GM19455 (cell line): ENCODE data around the gene MFAP5.
"Not testable (repeated sequence)": the region's sequence is repeated elsewhere in the genome, so short reads cannot be mapped to it uniquely, and the experiment has no call there.

ENCODE experiments used
- ATAC-seq: cut with Tn5 transposase; IDR thresholded peaks from one replicate; pipeline ENCODE4 v1.9.1; 2021; ENCODE audit not compliant: unreplicated experiment

MFAP5 gene

DNA sequence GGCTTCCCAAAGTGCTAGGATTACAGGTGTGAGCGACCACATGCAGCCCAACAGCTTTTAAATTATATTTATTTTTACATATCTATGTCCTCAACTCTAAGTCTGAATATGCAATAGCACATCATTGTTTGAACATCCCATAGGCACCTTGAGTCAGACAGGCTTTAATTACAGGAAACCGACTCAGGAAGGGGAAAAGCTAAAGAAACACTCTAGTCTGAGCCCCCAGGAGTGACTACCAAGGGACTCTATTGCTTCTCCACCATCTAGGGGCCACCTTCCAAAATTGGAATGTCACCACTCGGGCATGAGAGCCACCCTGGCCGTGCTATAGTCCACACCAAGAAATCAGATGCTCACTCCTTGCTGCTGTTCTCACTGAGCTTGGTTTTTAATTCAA lies 14.0 kb upstream of the MFAP5 start:
- ATAC-seq: no peak

DNA sequence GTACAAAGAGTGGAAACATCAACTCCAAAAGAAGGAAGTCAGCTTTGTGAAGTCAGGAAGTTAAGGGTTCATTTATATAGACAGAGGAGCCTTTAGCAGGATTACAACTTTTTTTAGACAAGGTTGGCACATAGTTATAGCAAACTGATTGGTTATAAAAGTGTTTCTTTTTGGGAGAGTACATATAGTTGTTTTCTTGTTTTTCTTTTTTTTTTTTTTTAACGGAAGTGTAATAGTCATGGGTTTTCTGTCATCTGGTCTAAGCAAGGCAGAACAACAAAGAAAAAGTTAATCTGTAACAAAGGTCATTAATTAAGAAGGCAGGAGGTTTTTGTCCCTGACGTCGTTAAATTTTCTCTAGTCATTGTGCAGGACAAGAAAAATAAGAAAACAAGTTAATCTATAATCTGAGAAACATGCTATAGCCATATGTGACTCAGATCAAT lies 13.0 kb upstream of the MFAP5 start:
- no peak for ATAC-seq

DNA sequence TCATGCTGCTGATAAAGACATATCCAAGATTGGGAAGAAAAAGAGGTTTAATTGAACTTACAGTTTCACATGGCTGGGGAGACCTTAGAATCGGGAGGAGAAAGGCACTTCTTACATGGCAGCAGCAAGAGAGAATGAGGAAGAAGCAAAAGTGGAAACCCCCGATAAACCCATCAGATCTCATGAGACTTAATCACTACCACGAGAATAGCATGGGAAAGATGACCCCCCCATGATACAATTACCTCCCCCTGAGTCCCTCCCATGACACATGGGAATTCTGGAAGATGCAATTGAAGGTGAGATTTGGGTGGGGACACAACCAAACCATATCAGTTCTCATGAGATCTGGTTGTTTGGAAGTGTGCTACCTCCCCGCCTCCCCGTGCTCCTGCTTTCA lies 9.8 kb upstream of the MFAP5 start:
- no peak for ATAC-seq

DNA sequence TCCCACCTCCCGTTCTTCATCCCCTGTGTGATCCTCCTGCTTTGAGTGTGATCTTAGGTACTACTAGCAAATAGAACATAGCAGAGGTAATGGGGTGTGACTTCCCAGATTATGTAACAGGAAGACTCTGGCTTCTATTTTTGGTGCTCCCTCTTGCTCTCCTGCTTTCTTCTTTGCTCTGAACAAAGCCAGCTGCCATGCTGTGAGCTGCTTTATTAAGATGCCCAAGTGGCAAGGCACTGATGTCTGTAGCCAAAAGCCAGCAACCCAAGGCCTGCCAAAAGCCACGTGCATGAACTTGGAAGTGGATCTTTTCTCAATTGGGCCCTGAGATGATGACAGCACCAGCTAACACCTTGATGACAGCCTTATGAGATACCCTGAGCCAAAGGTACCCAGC lies 5.8 kb upstream of the MFAP5 start:
- ATAC-seq: no peak

DNA sequence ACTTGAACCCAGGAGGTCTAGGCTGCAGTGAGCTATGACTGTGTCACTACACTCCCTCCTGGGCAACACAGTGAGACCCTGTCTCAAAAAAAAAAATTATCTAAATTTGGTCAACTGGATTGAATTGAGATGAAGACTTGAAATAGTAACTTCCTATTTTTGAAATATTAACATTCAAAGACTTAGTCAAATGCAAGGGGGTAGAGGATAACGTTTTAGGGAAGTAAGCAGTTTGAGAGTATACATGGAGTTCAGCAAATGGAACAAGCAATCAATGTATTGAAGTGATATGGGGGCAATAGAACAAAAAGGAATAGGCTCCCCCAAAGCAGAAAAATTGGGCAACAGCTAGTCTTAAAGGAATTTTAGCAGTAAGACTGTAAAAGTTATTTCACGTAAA lies 4.6 kb upstream of the MFAP5 start:
- ATAC-seq: no peak

DNA sequence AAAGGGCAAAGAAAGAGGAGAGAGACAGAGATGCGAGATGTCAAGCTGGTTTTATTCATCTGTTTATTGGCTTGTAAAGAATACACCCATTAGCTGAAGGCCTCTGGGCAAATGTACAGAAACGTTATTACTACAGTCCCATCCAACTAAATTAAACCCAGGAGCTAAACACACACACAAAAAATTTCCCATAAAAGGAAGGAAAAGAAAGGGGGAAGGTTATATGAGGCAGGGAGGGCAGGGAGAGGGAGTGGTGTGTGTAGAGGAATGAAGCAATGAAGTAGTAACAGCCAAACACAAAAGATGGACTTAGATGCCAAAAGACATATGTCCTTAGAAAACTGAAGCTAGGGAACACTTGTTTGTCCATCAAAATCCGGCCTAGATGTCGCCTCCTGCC lies 3.1 kb upstream of the MFAP5 start:
- no peak for ATAC-seq

DNA sequence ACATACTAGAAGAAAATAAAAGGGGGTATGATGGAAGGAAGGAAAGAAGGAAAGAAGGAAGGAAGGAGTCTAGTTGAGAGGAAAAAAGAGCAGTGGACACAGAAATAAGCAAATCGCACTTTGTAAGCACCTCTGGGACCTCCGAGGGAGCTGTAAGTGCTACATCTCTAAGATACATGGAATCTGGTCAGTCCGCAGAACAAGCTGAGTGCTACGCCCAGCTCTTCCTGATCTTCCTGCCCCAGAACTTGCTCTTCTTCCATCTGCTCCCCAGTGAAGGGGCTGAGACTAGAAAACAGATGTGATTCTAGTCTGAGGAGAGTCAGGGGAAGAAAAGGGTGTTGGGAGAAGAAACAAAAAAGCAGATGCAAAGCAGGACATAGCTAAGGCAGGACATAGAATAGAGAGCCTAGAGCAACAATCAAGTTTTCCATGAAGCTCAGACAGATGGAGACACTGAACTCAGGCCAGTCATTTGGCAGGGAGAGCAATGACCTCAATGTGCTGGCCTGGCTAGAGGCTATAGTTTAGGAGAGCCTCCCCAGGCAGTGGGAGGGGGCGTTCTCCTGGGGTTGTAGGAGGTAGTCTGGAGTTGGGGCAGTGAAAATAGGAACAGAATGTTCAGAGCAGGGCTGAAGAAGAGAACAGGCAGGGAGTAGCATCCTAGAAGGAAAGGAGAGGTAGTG lies 1.7 kb upstream of the MFAP5 start:
- no peak for ATAC-seq

DNA sequence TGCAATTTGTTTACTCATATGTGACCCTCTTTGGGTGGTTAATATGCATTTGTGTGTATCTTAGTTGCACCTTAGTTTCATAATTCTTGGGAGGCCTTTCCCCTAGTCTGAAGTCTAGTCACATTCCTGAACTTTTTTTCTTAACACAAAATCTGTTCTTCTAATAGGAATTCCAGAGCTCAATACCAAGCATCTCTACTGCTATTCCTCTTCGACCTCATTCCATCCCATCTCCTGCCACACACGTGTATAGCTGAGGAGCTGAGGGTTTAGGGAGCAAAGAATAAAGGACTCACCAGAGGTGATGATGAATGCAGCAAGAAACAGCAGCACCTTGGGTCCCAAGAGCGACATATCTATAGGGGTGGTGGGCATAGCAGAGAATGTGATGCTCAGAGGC lies 875 bp downstream of the MFAP5 start:
- ATAC-seq: no peak

DNA sequence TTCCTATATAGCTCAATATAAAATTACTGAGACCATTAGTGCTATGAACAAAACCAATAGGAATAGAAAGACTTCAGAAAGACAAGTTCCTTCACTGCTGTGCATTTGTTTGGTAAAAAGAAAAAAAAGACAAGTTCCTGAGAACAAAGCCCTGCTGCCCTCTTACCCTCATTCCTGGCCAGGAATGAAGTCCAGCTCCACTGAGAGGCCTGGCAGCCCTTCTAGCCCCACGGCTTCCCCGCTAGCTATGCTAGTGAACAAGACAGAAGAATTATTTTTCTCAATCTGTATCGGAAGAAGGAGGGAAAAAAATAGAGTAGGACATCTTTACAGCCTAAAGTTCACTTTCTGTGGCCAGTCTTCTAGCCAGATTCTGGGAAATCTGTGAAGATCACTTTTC lies 1.6 kb downstream of the MFAP5 start:
- no peak for ATAC-seq

DNA sequence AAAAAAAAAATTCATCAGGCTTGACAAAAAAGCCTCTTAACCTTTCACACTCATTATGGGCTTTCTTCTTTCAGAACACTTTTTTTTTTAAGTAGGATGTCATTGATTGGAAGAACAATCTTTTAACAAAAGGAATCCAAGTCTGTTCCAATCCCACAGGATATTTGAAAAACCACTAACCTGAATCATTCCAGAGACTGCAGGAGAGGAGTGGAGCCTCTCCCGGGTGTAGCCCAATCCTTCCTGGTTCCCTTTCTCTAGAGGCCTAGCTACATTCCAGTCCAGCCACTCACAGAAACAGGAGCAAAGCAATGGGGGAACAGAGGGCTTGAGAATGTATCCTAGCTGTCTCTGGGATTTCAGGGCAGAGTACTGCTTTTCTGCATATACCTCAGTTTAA lies 4.3 kb downstream of the MFAP5 start:
- ATAC-seq: no peak

DNA sequence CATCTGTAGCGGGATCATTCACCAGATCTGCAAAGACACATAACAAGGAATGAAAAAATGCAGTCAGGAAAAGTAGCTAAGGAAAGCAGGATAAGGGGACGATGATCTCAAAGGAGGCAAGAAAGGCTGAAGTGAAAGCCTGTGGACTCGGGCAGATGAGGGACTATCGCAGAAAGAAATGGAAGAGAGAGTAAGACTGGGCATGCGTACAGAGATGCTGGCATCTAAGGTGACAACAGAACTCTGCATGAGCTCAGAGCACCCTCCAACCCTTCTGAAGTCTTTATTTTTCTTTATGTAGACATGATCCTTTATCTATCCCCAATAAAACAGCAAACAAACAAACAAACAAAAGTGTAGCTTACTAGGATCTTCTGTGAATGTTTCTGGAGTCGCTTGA lies 7.2 kb downstream of the MFAP5 start:
- ATAC-seq: no peak

DNA sequence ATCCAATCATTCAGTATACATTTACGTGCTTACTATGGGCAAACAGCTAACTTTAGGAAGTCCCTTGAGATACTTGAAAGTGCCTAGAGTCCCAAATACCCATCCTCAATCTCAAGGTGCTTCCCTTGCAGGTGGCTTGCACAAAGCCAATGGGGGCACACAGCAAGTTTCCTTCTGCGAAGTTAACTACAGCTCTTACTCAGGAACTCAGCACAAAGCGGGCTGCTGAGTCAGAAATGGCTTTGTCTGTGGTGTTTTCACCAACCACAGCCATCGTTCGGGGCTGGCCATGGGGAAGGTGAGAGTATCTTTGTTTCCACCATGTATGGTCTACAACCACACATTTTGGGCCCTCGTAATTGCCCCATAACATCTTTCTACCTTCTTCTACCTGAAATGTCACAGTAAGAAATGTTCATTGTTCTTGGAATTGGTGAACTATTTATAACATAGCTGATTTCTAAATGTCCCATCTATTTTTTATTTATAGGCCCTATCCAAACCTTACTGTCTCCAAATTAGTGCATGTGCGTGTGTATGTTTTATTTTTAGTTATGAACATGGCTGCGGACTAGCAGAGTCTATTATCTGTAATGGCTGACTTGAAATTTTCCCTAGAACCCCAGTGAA lies 13.9 kb downstream of the MFAP5 start:
- ATAC-seq: peak; percentile 82

DNA sequence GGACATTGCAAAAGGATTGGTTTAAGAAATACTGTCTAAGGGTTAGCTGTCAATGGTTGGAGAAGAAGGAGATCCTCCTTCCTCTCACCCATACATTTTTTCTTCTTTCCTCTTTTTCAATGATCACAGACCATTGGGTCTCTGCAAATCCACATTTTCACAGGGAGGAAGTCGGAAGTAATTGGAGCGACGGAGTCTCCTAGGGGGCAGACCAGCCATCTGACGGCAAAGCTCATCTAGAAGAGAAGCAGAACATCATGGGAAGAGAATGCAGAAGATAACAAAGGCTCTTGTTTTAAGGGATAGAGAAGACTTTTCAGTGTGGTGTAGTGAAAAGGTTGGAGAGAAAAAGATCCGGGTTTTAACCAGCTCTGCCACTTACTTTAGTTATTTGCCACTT lies 14.7 kb downstream of the MFAP5 start:
- no peak for ATAC-seq

DNA sequence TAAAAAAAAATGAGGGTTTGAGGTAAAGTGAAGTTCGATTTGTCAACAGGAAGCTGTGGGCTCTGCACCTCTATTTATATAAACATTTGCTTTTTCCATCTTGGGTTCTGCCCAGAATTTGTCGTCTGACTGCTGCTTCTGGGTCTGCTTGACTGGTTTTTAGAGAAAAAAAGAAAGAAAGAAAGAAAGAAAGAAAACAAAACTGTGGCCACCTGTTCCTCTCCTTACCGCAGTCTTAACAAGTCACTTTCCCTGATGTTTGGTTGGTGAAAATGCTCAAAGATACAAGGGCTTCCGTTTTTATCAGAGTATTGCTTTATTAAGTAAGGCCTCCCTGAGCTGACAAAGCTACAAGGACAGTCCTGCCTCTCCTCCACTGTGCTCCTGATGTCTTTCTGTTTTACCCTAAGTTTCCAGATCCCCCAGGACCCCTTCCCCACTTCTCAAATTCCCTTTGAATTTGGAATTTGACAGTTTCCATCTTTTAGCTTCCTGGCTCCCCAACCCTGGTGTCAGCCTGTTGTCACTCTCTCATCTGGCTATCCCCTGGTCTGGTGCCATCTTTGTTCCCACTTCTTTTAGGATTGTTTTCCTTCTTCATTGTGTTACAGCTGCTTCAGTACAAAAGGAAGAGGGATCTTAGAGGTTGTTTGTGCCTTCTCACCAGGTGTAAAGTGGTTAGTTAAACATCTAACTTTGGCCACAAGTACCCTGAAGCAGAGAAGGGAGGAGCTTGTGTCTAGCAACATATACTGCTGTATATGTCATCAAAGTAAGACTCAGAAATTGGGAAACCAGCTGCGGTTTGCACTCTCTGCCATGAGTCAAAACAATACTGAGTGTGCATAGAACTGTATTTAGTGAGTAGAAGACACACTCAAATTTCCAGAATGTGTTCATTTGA lies 18.0 kb downstream of the MFAP5 start:
- peak; percentile 54 for ATAC-seq

DNA sequence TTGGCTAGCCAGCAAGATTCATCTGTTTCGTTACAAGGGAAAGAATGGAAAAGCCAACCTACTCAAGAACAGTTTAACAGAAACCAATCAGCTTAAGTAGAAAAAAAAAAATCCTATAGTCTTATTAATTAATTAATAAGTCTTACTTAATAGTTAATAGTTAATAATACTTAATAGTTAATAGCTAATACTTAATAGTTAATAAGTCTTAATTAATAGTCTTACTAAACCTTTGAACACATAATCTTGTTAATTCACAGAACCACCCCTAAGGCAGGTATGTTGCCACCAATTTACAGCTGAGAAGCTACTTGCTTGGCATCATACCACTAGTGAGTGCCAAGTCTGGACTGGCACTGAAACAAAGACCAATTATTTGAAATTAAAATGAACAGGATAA lies 19.9 kb downstream of the MFAP5 start:
- no peak for ATAC-seq

DNA sequence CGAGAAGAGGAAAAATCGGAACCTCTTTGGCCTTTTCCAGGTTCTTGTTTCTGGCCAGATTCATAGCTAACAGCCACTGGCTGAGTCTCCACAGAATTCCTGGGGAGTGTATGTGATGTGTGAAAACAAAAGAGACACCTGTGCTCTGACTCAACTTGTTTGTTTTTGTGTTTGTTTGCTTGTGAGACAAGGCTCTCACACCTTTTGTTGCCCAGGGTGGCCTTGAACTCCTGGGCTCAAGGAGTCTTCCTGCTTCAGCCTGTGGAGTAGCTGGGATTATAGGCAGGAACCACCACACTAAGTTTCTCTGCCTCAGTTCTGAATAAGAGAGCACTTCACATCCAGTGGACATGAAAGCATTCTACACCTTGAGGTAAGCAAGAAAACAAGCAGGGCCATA lies 22.7 kb downstream of the MFAP5 start:
- ATAC-seq: no peak

DNA sequence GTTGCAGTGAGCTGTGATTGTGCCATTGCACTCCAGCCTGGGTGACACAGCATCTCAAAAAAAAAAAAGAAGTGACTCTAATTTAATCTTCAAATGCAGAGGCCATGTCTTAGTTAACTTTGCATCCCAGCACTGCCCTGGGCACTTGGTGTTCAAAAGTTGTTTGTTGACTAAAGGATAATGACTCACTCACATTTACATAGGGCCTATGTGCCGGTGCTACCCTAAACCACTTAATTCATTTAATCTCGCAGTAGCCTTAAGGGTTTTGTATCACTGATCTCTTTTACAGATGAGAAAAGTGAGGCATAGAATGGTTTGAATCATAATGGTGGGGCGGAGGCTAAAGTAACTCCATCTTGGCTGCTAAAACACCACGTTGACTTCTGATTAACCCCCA lies 23.7 kb downstream of the MFAP5 start:
- no peak for ATAC-seq

DNA sequence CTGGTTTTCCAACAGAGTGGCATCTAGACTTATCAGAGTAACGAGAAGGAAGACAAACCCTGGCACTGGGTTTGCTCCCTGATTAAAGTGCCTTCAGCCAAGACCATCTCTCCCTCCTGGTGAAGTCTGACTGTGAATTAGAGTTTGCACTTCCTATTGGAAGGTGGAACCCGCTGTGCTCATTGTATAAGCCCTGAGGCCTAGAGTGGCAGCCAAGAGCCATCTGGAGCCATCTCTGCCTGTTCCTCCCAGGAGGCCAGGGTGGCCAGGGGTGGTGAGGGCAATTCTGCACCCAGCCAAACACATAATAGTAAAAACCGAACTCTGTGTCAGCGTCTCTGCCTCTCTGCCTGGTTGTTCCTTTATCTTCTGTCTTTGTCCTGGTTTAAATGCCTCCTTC lies 25.0 kb downstream of the MFAP5 start:
- no peak for ATAC-seq

DNA sequence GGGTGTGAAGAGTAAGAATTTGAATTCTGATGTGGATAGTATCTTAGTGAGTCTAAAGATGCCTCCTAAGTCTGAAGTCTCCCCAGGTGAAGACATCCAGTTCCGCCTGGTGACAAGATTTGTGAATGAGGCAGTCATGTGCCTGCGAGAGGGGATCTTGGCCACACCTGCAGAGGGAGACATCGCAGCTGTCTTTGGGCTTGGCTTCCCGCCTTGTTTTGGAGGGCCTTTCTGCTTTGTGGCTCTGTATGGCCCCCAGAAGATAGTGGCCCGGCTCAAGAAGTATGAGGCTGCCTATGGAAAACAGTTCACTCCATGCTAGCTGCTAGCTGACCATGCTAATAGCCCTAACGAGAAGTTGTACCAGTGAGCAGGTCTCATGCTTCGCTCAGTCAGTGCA lies 25.4 kb downstream of the MFAP5 start:
- no peak for ATAC-seq

DNA sequence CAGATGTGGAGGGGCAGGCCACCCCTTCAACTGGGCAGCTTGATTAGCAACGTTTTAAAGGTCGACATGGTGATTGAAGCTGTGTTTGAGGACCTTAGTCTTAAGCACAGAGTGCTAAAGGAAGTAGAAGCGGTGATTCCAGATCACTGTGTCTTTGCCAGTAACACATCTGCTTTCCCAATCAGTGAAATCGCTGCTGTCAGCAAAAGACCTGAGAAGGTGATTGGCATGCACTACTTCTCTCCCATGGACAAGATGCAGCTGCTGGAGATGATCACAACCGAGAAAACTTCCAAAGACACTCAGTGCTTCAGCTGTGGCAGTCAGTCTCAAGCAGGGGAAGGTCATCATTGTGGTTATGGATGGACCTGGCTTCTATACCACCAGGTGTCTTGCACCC lies 26.0 kb downstream of the MFAP5 start:
- ATAC-seq: no peak

DNA sequence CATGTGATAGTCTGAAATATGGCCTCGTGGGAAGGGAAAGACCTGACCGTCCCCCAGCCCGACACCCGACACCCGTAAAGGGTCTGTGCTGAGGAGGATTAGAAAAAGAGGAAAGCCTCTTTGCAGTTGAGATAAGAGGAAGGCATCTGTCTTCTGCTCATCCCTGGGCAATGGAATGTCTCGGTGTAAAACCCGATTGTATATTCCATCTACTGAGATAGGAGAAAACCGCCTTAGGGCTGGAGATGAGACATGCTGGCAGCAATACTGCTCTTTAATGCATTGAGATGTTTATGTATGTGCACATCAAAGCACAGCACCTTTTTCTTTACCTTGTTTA lies 26.6 kb downstream of the MFAP5 start:
- ATAC-seq: not testable (repeated sequence)

DNA sequence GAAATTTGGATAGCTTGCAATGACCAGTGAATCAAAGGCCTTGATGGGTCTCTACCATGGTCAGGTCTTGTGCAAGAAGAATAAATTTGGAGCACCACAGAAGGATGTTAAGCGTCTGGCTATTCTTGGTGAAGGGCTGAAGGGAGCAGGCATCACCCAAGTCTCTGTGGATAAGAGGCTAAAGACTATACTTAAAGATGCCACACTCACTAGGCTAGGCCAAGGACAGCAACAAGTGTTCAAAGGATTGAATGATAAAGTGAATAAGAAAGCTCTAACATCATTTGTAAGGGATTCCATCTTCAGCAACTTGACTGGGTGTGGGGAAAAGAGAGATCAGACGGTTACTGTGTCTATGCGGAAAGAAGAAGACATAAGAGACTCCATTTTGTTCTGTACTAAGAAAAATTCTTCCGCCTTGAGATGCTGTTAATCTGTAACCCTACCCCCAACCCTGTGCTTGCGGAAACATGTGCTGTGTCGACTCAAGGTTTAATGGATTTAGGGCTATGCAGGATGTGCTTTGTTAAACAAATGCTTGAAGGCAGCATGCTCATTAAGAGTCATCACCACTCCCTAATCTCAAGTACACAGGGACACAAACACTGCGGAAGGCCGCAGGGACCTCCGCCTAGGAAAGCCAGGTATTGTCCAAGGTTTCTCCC lies 27.2 kb downstream of the MFAP5 start:
- not testable (repeated sequence) for ATAC-seq
